A549 (cell line): Measurements from ENCODE around the gene BCAP31. TPM values are rescaled to one million over a fixed set of nuclear protein-coding genes. Genes with fewer than 3 reads are reported as not detected.
A peak's percentile ranks its signal among the peaks of the same experiment; 100 is the strongest.
"Not testable (repeated sequence)": the region's sequence is repeated elsewhere in the genome, so short reads cannot be mapped to it uniquely, and the experiment has no call there.

Experiments
- ATAC-seq, 2 experiments: fragments of 200-7000 bp in 1 of 2; fragments of >200 bp in 1 of 2; cut with Nextera tagmentation in 1 of 2; cut with Tn5 transposase in 1 of 2; 3 replicates each; pipeline versions ENCODE4 v1.8.0 to v1.9.1; 2018 to 2020; ENCODE audit warnings: mild to moderate bottlenecking in 1 of 2, moderate library complexity in 1 of 2
- CTCF ChIA-PET: fragments of 300-600 bp; sonication (Branson Sonifier 250); formaldehyde crosslinking; extraction: SDS; loops from one replicate; lab custom pipeline; 2021; ENCODE audit warnings: antibody characterized with exemption, inconsistent platforms; lab: Yijun Ruan, JAX
- POLR2A ChIA-PET: fragments of 350-600 bp; formaldehyde crosslinking; extraction: SDS; loops from one replicate; lab custom pipeline; 2021; ENCODE audit warnings: antibody characterized with exemption, inconsistent platforms; lab: Yijun Ruan, JAX
- DNase-seq, 2 experiments: peaks; one replicate each; pipeline versions ENCODE4 v3.0.0 to v3.0.0-alpha.2; 2011 to 2016; ENCODE audit warnings: low read depth in 1 of 2, low spot score in 1 of 2
- FAIRE-seq: peaks from 2 replicates; lab custom pipeline; 2011; peaks lifted over from hg19 to GRCh38; lab: Jason Lieb, UNC
- H3K27ac ChIP-seq, 2 experiments: fragments of >200 bp; sonication (Bioruptor Twin); formaldehyde crosslinking; 3 replicates each; pipeline ENCODE4 v1.5.1; 2016 to 2017
- H3K4me1 ChIP-seq: fragments of >200 bp; sonication (Bioruptor Twin); formaldehyde crosslinking; 3 replicates; pipeline ENCODE4 v1.6.1; 2016
- H3K4me2 ChIP-seq: fragments of >200 bp; sonication (Bioruptor Twin); formaldehyde crosslinking; 3 replicates; pipeline ENCODE4 v1.6.1; 2016
- H3K4me3 ChIP-seq: fragments of >200 bp; sonication (Bioruptor Twin); formaldehyde crosslinking; 3 replicates; pipeline ENCODE4 v1.5.1; 2016
- H3K9me3 ChIP-seq: fragments of >200 bp; sonication (Bioruptor Twin); formaldehyde crosslinking; 3 replicates; pipeline ENCODE4 v1.6.1; 2016
- CBX2 ChIP-seq: fragments of 200-600 bp; sonication (generic); IDR thresholded peaks from 2 replicates; pipeline ENCODE4 v1.6.1; 2016; ENCODE audit warnings: low read depth, mild to moderate bottlenecking, borderline replicate concordance
- CBX8 ChIP-seq: fragments of 200-600 bp; sonication (generic); IDR thresholded peaks from 2 replicates; pipeline ENCODE4 v1.6.1; 2016
- CEBPB ChIP-seq, 2 experiments: fragments of >200 bp in 1 of 2; sonication (Bioruptor Twin) in 1 of 2; formaldehyde crosslinking in 1 of 2; IDR thresholded peaks; 2 replicates each; pipeline ENCODE4 v1.6.1; 2012 to 2016
- E2F6 ChIP-seq: IDR thresholded peaks from 2 replicates; pipeline ENCODE4 v1.6.1; 2012; ENCODE audit warnings: low read depth, borderline replicate concordance
- EHMT2 ChIP-seq: fragments of 200-600 bp; sonication (generic); IDR thresholded peaks from 2 replicates; pipeline ENCODE4 v1.6.1; 2016; ENCODE audit warnings: antibody characterized with exemption, low read depth, mild to moderate bottlenecking, moderate library complexity
- EP300 ChIP-seq, 2 experiments: fragments of >200 bp; sonication (Bioruptor Twin); formaldehyde crosslinking; IDR thresholded peaks; 2 replicates in 1 of 2; 3 replicates in 1 of 2; pipeline ENCODE4 v1.6.1; 2016 to 2017
- FOSL2 ChIP-seq, 2 experiments: fragments of 450-650 bp in 1 of 2; fragments of >200 bp in 1 of 2; sonication (Bioruptor Twin) in 1 of 2; formaldehyde crosslinking; IDR thresholded peaks; 2 replicates each; pipeline versions ENCODE4 v1.5.0 to v1.6.1; 2016 to 2020; ENCODE audit warnings: mild to moderate bottlenecking in 1 of 2, moderate library complexity in 1 of 2
- FOXS1 ChIP-seq: fragments of 250-450 bp; sonication (Bioruptor Pico); IDR thresholded peaks from 2 replicates; pipeline ENCODE4 v1.5.0; 2020; ENCODE audit warnings: mild to moderate bottlenecking, moderate library complexity
- HEYL ChIP-seq: fragments of 250-450 bp; sonication (Bioruptor Pico); IDR thresholded peaks from 2 replicates; pipeline ENCODE4 v1.8.0; 2021; ENCODE audit warnings: mild to moderate bottlenecking, moderate library complexity
- JUN ChIP-seq, 2 experiments: fragments of >200 bp; sonication (Bioruptor Twin); formaldehyde crosslinking; IDR thresholded peaks; 2 replicates in 1 of 2; 3 replicates in 1 of 2; pipeline ENCODE4 v1.6.1; 2016 to 2017
- MAFK ChIP-seq: fragments of 450-650 bp; IDR thresholded peaks from 2 replicates; pipeline ENCODE4 v1.6.1; 2014; ENCODE audit not compliant: partially characterized antibody
- MYC ChIP-seq: IDR thresholded peaks from 2 replicates; pipeline ENCODE4 v1.6.1; 2012; ENCODE audit warnings: mild to moderate bottlenecking, inconsistent platforms, low read length, improper control_type of control experiment, borderline replicate concordance
- NFE2L2 ChIP-seq: fragments of 150-350 bp; conservative IDR thresholded peaks from 2 replicates; pipeline ENCODE4 v1.6.1; 2014; ENCODE audit warnings: low read length
- RARB ChIP-seq: fragments of 250-450 bp; sonication (Bioruptor Pico); IDR thresholded peaks from 2 replicates; pipeline ENCODE4 v1.8.0; 2021; ENCODE audit warnings: mild to moderate bottlenecking, moderate library complexity
- REST ChIP-seq: fragments of 200-600 bp; sonication (generic); IDR thresholded peaks from 2 replicates; pipeline ENCODE4 v1.6.1; 2016; ENCODE audit warnings: antibody characterized with exemption, mild to moderate bottlenecking, moderate library complexity
- RFX5 ChIP-seq: fragments of 450-650 bp; IDR thresholded peaks from 2 replicates; pipeline ENCODE4 v1.7.1; 2014; ENCODE audit warnings: antibody characterized with exemption, mild to moderate bottlenecking, moderate library complexity
- SREBF2 ChIP-seq: fragments of 450-650 bp; IDR thresholded peaks from 2 replicates; pipeline ENCODE4 v1.6.1; 2014; ENCODE audit warnings: mild to moderate bottlenecking, moderate library complexity
- TFCP2L1 ChIP-seq: fragments of 250-450 bp; sonication (Bioruptor Pico); IDR thresholded peaks from 2 replicates; pipeline ENCODE4 v1.5.0; 2021; ENCODE audit warnings: mild to moderate bottlenecking
- WGBS: methylation state at CpG from one replicate; pipeline ENCODE4 v1.1.6; 2017; ENCODE audit errors: missing lambda C conversion rate; 5-methylcytosine and 5-hydroxymethylcytosine counted together
- polyA plus RNA-seq, 4 experiments: library from polyadenylated mRNA; depleted of rRNA in 3 of 4; stranded (reverse); fragments of >200 nt; fragmentation: RNase III in 1 of 4; extraction: RNeasy Plus Mini Kit Qiagen cat#74134 plus additional on column Dnase treatment in 1 of 4; gene quantifications; 2 replicates in 3 of 4; 3 replicates in 1 of 4; pipeline ENCODE4 v1.2.3, GENCODE V29; 2011 to 2017
- TF ChIP-seq, protein P1 (sequence below): fragments of >200 bp; sonication (Bioruptor Twin); formaldehyde crosslinking; IDR thresholded peaks from 3 replicates; pipeline ENCODE4 v1.6.1; 2016

The BCAP31 gene
- polyA plus RNA-seq, 2 of the 4 experiments (the other 2 are of a cell fraction): 217 to 349 TPM

GRCh38 chrX:153706799-153707198 is 17.4 kb downstream of the BCAP31 start:
- no peak overlapping the region for H3K4me3 ChIP-seq
- 84% methylated on average over 9 of the region's 9 CpGs for WGBS
- no peak overlapping the region for H3K27ac ChIP-seq
- H3K9me3 ChIP-seq: no peaks in the 10 kb centered on the region
- no peak overlapping the region for H3K4me2 ChIP-seq
- ChIA-PET CTCF (interaction anchor here (0.6 to 4.7 kb wide), 4 partner anchors 97 to 152 kb away, joined by 3 to 21 read pairs (median 10); no protein-coding TSS in a partner anchor), POLR2A (no interaction called here)
- FAIRE-seq: no peak
- TF ChIP-seq CBX8 (no peak), CBX2 (no peak), JUN (IDR thresholded peaks at IDR 0.05) (no peak), NFE2L2 (no peak), FOXS1 (no peak), REST (no peak), RFX5 (no peak), FOSL2 (IDR thresholded peaks at IDR 0.05) (no peak), FOSL2 (CRISPR knock-in tag; IDR thresholded peaks at IDR 0.05) (no peak), MAFK (no peak), TFCP2L1 (no peak), HEYL (CRISPR knock-in tag) (no peak), RARB (CRISPR knock-in tag) (no peak), EP300 (IDR thresholded peaks at IDR 0.05) (no peak), MYC (no peak), E2F6 (no peak), CEBPB (IDR thresholded peaks at IDR 0.05) (no peak), EHMT2 (no peak), SREBF2 (no peak)
- TF ChIP-seq, protein P1, sequence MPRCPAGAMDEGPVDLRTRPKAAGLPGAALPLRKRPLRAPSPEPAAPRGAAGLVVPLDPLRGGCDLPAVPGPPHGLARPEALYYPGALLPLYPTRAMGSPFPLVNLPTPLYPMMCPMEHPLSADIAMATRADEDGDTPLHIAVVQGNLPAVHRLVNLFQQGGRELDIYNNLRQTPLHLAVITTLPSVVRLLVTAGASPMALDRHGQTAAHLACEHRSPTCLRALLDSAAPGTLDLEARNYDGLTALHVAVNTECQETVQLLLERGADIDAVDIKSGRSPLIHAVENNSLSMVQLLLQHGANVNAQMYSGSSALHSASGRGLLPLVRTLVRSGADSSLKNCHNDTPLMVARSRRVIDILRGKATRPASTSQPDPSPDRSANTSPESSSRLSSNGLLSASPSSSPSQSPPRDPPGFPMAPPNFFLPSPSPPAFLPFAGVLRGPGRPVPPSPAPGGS: no peak
- DNase-seq: no peak
- no peak for ATAC-seq
- H3K4me1 ChIP-seq: peaks cover 11% of the 10 kb centered on the region; the same call in 2 of the 3 replicates

DNA sequence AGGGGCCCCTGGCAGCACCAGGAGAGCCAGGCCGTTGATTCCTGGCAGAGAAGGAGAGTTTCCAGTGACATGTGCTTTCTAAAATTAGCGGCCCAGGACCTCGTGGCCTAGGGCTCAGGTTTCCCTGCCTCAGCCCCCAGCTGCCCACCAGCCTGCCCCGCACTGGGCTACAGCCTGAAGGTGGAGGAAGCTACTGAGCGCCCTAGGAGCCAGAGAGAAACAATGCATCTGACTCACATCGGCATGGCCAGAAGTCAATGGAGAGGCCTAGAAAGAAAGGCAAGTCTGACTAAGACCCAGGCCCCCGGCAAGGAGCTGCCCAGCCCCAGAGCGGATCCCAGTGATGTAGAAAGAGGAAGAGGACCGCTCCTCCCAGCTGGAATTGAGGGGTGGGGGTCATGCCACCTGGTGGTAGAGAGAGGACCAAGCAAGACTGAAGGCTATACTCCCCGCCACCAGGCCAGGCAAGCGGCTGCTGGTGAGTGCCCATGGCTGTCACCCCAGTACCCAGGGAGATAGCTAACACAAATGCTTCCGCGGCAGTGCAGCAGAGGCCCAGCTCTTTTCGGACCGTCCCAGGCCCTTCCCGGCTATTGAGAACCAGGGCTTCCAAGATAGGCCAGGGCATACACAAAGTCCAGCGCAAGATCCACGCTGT is 18.7 kb downstream of the BCAP31 start:
- CTCF ChIA-PET: interaction anchor here (0.6 to 1.7 kb wide), 4 partner anchors 19 to 225 kb away, joined by 3 to 7 read pairs (median 4); partner anchors contain the start of gene SLC6A8
- H3K4me2 ChIP-seq, H3K4me3 ChIP-seq, POLR2A ChIA-PET, H3K27ac ChIP-seq, FAIRE-seq, H3K9me3 ChIP-seq, DNase-seq: not testable (repeated sequence)
- peak in 1 of 2 experiments; percentile 39; a peak in 3 of 6 replicates for ATAC-seq
- peaks cover 11% of the 10 kb centered on the region; the same call in 2 of the 3 replicates for H3K4me1 ChIP-seq
- WGBS: 99% methylated on average over 14 of the region's 18 CpGs

DNA sequence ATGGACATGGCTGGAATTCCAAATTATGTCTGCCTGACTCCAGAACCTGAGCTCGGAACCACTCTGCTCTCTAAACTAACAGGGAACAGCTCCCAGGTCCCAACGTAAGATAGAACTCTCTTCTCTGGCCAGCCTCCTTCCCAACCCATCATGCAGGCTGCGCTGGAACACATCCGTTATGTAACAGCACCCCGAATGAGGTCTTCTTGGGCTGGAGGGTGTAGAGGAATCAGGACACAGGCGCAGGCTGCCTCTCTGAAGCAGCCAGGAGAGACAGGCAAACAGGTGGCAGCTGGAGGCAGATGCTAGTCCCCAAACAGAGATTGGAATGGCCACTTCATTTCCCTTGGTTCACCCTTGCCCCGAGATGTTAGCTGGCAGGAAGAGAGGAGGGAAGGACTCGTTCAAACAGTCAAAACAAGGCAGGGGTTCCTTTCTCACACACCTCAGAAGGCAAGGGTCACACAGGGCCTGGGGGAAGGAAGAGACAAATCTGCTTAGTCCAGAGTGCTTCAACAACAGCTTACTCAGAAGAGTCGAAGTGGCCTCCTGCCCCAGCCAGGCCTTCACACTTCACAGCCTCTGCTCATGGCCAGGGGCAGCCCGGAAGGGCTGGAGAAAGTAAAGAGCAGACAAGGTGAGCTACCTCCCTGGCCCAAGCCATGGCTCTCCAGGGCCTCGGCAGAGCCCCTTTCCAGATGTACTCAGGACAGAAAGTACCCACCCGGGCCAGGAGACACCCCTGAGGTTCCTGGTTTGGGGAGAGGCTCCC is 19.4 kb downstream of the BCAP31 start:
- ATAC-seq, H3K4me2 ChIP-seq, POLR2A ChIA-PET, H3K4me3 ChIP-seq, DNase-seq, FAIRE-seq, H3K27ac ChIP-seq, H3K9me3 ChIP-seq: not testable (repeated sequence)
- peaks cover 11% of the 10 kb centered on the region; the same call in 2 of the 3 replicates for H3K4me1 ChIP-seq
- WGBS: 95% methylated on average over 10 of the region's 12 CpGs
- CTCF ChIA-PET: interaction anchor here (0.8 to 1.7 kb wide), 5 partner anchors 18 to 95 kb away, joined by 3 to 7 read pairs (median 5); partner anchors contain the start of gene SLC6A8
